ENCODE measurements around the gene LRRC61. TPM values are rescaled to one million over a fixed set of nuclear protein-coding genes. Genes with fewer than 3 reads are reported as not detected.
A peak's percentile ranks its signal among the peaks of the same experiment; 100 is the strongest.

LRRC61 gene
- total RNA-seq, 1 donor from 2014 or later: 2.4 TPM

DNA sequence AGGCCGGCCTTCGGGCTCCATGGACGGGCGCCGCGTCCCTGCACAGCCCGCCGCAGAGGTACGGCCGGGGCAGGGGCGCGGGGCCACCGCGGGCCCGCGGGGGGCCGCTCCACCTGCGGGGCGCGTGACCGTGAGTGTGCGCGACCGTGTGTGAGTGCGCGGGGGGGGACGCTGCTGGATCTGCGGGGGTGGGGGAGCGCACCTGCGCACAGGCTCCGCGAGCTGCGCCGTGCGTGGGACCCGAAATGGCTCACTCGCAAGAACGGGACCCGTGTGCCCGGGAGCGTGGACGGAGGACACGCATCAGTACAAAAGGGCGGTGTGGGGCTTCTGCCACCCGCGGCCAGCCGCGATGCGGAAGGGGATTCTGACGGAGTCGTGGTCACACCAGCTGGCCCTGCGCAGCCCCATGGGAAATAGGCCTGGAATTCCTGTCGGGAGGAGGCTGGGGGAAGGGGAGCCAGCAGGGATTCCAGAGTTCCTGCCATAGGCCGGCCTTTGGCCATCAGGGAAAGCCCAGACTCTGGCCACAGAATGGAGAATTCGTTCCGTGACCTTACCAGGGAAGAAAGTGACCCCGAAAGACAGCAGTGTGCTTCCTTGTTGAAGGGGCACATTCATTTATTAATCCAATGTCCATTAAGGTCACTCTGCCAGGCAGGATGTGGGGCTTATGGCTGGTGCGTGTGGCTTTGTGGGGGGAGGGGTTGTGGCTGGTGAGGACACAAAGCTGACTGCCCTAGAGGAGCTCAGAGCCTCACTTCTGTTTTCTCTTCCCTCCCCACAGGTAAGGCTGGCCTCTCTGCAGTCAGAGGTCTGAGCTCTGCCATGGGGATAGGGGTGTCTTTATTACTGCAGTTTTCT is 46.0 kb downstream of the LRRC61 start:
- no peak for DNase-seq (ENCODE audit: extremely low read depth, low read depth, low spot score)

DNA sequence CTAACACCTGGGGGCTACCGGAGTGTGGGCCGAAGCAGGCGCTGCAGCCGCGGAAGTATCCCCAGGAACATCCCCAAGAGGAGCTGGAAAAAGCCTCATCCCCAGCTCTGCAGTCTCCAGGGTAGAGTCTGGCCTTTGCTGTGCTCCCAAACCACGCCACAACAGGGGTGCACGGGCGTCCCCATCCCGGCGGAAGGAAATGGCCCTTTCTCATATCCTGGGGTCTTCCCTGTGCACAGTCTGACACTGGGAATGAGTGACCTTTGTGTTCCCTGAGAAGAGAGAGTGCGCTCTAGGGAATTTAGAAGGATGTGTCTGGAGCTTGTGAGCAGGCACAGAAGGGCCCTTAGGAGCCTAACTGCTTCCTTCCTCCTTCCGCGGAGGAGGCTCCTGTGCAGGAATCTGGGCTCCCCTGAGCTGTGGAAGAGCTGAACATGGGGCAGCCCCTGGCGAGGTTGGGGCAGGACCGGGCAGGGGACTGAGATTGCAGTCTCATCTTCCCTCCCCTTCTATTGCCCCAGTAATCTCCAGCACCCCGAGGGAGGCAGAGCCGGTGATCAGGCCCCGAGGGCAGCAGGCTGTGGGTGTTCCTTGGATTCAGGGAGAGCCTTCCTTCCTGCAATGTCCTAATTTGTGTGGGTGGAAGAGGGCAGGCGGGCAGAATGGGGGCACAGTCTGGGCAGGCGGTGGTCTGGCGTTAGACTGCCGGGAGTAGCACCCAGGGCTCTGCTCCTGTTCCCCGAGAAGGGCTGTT is 46.8 kb downstream of the LRRC61 start:
- DNase-seq (ENCODE audit: extremely low read depth, low read depth, low spot score): no peak

DNA sequence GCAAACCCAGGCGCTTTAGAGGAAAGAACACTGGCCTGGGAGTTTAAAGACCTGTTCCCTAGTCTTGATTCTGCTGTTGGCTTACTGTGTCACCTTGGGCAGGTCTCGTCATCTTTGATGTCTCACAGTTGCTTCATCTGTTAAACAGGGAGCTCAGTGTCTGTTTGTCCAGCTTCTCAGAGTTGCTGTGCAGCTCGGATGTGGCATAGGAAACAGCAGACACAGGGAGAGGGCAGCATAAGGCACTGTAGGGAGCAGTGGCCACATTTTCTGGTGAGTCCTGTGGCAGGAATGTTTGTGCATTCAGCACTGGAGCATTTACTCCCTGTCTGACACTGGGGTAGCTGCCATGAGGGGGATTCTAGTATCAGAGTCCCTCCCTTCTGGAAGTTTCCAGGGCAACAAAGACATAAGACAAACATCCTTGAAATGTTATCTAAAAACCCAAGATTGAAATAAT is 47.5 kb downstream of the LRRC61 start:
- no peak for DNase-seq (ENCODE audit: extremely low read depth, low read depth, low spot score)

DNA sequence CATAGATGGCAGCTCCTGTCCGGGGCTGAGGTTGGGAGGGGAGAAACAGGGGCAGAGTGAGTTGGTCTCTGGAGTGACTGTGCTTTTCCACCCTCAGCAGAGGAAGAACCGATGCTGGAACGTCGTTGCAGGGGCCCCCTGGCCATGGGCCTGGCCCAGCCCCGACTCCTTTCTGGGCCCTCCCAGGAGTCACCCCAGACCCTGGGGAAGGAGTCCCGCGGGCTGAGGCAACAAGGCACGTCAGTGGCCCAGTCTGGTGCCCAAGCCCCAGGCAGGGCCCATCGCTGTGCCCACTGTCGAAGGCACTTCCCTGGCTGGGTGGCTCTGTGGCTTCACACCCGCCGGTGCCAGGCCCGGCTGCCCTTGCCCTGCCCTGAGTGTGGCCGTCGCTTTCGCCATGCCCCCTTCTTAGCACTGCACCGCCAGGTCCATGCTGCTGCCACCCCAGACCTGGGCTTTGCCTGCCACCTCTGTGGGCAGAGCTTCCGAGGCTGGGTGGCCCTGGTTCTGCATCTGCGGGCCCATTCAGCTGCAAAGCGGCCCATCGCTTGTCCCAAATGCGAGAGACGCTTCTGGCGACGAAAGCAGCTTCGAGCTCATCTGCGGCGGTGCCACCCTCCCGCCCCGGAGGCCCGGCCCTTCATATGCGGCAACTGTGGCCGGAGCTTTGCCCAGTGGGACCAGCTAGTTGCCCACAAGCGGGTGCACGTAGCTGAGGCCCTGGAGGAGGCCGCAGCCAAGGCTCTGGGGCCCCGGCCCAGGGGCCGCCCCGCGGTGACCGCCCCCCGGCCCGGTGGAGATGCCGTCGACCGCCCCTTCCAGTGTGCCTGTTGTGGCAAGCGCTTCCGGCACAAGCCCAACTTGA is 48.2 kb downstream of the LRRC61 start:
- DNase-seq (ENCODE audit: extremely low read depth, low read depth, low spot score): no peak

DNA sequence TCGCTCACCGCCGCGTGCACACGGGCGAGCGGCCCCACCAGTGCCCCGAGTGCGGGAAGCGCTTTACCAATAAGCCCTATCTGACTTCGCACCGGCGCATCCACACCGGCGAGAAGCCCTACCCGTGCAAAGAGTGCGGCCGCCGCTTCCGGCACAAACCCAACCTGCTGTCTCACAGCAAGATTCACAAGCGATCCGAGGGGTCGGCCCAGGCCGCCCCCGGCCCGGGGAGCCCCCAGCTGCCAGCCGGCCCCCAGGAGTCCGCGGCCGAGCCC is 48.8 kb downstream of the LRRC61 start:
- no peak for DNase-seq (ENCODE audit: extremely low read depth, low read depth, low spot score)

DNA sequence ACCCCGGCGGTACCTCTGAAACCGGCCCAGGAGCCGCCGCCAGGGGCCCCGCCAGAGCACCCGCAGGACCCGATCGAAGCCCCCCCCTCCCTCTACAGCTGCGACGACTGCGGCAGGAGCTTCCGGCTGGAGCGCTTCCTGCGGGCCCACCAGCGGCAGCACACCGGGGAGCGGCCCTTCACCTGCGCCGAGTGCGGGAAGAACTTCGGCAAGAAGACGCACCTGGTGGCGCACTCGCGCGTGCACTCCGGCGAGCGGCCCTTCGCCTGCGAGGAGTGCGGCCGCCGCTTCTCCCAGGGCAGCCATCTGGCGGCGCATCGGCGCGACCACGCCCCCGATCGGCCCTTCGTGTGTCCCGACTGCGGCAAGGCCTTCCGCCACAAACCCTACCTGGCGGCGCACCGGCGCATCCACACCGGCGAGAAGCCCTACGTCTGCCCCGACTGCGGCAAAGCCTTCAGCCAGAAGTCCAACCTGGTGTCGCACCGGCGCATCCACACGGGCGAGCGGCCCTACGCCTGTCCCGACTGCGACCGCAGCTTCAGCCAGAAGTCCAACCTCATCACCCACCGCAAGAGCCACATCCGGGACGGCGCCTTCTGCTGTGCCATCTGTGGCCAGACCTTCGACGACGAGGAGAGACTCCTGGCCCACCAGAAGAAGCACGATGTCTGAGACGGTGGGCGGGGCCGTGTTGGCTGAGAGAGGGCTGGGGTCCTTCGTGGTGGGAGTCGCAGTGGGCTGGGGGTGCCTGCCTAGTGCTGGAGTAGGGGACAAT is 49.3 kb downstream of the LRRC61 start:
- no peak for DNase-seq (ENCODE audit: extremely low read depth, low read depth, low spot score)

DNA sequence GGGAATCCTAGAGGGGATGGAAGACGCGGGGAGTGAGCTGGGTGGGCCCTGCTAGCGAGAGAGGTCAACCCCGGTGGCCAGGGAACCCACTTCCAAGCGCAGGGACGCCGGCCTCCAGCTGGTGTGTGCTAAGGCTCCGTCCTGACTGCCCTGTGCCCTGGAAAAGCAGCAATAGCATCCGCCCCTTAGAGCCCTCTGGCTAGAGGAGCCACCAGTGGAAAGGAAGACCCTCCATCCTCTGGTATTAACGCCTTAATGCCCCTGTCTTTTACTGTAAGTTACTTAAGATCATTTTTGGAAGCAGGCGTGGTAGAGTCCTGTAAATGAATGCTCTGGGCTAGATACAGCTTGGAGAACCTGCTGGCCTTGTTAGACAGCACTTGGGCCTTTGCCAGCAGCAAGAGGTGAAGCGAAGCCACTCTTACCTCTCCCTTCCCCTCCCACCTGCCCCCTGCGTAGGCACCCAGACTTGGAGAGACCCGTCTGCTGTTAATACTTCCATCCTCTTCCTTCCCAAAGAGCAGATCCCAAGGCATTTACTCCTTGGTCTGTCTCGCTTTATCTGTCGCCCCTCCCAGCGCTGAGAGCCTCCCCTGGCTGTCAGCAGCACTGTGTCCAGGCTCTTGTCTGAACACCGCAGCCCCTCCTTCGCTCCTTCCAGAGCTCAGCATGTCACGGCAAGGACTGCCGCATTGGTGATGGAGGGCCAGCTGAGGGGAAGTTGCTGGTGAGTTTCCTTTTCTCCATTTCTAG is 50.1 kb downstream of the LRRC61 start:
- no peak for DNase-seq (ENCODE audit: extremely low read depth, low read depth, low spot score)

DNA sequence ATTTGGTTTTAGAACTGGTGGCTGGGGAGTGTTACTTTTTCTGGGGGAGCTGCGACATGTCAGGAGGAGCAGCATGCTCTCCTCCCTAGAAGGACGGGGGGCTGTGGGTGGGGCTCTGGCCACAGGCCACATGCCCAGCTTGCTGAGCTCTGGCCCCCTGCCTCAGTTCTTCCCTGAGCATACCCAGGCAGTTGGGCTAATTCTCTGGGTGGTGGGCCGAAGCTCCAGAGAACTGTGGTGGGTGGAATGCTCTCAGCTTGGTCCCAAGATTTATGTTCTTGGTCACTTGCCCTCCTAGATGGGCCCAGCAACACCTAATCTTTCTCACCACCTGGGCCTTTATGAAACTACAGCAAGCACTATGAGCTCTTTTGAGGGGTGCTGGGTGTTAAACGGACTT is 50.9 kb downstream of the LRRC61 start:
- no peak for DNase-seq (ENCODE audit: extremely low read depth, low read depth, low spot score)

DNA sequence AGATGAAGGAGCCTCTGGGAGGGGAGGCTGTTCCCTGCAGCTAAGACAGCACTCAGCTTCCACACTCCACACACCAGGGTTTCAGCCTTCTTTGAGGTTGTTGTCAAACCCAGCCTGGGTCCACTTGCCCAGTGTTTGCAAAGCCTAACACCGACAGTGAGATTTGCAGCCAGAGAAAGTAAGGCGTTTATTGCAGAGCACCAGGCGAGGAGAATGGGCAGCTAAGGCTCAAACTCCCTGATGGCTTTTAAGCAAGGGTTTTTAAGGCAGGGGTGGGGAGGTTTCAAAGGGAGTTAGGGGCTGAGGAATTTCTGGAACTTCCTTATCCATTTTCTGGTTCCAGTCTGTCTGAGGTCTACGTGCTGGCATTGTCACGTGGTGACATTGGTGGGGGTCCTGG is 51.3 kb downstream of the LRRC61 start:
- no peak for DNase-seq (ENCODE audit: extremely low read depth, low read depth, low spot score)

DNA sequence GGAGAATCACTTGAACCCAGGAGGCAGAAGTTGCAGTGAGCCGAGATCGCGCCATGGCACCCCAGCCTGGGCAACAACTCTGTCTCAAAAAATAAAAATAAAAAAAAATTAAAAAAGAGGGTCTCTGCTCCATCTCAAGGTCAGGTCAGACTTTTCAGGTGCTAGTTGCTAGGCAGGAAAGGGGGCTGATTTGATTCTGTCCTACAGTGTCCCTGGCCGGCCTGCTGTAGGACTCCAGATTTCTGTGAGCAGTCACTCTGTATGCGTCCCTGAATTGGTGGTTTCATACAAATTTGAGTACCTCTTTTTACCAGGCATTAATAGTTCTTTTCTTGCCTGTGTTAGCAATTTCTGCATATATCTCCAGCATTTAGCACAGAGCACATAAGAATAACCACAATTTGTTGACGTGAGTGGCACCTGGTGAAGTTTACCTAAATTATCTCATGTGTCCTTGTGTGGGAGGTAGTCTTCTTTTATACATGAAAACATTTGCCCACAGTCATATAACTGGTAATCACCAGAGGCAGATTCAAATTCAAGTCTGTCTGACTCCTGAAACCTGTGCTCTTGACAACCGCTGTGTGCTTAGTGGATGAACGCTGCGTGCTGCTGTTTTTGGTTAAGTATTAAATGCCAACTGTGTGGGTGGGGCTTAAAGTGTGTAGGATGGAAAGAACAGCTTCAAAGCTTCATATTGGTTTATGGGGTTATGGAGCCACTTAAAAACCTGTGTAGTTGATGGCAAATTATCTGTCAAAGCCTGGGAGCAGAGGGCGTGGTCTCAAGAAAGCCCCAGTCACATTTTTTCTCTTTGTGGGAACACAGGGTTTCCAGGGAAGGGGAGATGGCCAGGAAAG is 52.7 kb downstream of the LRRC61 start:
- no peak for DNase-seq (ENCODE audit: extremely low read depth, low read depth, low spot score)

DNA sequence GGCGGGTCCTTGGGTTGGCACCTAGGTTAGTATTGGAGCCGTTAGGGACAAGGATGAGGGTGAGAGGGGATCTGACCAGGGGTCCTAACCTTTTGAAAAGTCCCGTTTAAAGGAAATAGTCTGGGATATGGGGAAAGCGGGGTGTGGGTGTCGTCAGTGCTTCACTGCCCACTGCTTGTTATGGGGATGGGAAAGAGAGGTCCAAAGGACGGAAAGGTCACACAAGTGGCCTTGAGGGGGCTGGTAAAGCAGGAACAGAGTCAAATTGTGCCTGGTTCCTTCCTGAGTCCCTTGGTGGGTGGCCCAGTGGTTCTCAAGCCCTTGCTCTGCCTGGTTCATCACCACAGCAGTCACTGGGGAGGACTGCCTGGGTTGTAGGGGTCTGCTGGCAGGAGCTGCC is 53.4 kb downstream of the LRRC61 start:
- DNase-seq (ENCODE audit: extremely low read depth, low read depth, low spot score): no peak

DNA sequence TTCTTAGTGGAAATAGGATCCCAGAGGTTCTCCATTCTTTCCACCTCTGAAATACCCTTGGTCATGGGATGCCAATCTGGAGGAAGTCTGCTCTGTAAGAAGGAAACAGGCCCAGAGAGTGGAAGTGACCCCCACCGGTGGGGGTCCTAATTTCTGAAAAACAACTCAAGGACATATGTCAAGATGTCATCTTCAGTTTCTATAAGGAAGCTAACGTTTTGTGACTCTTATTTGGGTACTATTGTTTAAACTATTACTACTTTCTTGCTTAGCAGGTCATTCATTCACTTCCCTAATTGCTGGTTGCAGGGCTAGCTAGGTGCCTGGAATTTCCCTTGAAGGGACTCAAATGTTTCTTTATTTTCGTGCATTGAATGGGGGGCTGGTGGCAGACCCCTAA is 54.0 kb downstream of the LRRC61 start:
- DNase-seq (ENCODE audit: extremely low read depth, low read depth, low spot score): no peak

DNA sequence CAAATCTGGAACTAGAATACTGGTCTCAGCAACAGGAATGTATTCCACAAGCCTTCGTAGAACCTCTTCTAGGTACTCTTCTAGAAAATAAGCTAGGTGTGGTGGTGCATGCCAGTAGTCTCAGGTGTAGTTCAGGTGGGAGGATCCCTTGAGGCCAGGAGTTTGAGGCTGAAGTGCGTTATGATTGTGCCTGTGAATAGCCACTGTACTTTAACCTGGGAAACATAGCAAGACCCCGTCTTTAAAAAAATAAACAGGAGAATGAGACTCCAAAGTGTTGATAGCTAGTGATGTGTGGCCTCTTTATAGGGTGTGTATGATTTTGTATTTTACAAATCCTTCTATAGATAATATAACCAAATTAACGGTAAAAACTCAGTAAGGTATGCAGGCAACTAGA is 54.5 kb downstream of the LRRC61 start:
- DNase-seq (ENCODE audit: extremely low read depth, low read depth, low spot score): no peak

DNA sequence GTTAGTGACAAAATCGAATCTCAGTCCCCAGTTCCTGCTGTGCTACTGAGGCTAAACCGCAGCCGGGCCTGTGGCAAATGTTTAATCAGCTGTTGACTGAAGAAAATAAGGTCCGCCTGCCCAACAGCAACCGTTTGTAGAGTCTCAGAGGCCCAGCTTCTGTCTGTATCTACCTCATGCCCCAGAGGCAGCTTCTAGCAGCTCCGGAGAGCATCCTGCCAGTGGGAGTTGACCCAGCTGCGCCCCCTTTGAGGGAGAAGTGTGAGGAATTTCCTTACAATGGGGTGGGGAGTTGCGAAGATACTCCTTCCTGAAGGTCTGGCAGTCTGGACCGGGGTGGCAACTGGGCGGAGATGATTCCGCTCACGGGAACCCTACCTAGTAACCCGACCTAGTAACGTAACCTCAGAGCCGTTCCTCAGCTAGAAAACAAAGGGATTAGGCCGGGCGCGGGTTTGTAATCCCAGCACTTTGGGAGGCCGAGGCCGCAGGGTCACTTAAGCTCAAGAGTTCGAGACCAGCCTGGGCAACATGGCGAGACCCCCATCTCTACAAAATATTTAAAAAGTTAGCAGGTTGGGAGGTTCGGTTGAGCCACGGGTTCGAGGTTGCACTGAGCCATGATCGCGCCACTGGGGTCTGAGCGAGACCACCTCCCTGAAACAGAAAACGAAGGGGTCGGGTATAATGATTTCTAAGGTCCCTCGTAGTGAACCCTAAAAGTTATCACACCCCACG is 55.1 kb downstream of the LRRC61 start:
- DNase-seq (ENCODE audit: extremely low read depth, low read depth, low spot score): peak; percentile 61

DNA sequence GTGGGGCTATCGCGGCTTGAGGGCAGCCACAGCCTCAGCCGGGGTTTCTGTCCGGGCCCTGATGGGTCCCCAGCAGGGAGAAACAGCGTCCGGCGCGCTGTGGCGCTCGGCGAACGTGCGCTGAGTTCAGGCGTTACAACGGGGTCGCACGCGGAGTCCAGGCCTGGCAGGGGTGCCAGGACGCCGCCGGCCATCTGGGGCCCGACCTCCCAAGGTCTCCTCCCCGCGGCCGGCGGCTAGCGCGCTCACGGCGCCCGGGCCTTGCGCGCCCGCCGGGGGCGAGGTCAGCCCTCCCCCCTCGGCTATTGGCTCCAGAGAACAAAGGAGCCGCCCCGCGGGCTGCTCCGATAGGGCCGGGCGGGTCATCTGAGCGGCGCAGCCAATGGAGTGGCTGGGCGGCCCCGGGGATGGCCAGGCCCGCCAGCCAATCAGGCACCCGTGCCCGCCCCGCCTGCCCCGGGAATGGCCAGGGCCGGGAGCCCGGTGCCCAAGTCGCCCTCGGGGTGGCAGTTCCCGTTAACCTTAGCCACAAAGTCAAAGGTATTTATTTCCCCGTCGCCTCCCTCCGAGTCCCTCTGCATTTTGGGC is 55.8 kb downstream of the LRRC61 start, which contains the start of gene ZNF775:
Gene ZNF775, plus strand, starts transcription at position 478 of the 588 bp plus-strand sequence. CDS start 9,141 bp downstream, outside the sequence.
- DNase-seq (ENCODE audit: extremely low read depth, low read depth, low spot score): no peak

DNA sequence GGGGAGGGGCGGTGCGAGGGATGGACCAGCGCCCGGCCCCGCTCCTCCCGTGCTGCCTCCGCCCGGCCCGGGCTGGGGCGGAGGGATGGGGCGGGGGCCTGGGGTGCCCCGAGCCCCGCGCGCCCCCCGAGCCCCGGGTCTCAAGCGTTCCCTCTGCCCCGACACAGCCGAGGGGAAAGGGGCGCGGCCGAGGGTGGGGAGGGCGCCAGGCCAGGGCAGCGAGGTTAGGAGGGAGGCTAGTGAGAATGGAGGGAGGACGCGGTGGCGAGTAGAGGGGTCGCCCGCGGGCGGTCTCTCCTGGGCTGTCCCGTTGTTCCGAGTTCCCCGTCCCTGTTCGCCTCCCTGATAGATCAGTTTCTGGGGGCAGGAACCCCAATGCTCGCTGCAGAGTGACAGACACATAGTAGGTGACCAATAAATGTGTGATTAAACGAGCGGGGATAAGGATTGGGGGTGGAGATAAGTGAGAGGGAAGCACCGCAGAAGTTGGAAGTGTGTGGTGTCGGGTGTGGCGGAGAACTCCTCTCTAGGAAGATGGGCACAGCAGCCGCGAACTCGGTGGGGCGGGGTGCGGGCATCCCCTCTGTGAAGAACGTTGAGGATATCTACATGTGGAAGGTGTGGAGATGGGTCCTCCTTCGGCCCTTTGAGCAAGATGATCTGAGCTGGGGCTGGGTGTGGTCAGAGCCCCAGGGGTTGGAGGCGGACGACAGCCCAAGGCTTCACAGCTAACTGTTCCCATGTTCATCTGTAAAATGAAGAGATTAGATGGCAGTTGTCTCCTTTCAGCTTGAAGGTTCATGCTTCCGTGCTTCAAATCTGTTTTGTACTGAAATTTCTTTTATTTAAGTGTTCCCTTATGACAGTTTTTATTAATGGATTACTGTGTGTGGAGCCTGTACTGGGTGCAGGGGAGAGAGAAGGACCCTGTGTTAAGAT is 56.6 kb downstream of the LRRC61 start:
- no peak for DNase-seq (ENCODE audit: extremely low read depth, low read depth, low spot score)

DNA sequence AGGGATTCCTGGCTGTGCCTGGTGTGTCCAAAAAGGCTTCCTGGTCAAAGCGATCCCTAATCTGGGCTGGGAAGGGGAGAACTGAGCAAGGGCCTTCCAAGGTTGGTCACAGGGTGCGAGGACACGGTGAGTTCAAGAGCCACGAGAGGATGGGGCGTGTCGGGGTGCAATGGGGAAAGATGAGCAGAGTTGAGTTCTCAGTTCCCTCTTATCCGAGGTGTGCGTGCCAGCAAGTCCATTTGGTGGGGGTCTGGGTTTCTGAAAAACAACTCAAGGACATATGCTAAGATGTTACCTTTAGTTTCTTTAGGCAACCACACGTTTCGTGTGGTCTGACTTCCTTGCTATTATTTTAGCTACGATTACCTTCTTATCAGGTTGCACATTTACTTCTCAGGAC is 57.3 kb downstream of the LRRC61 start:
- DNase-seq (ENCODE audit: extremely low read depth, low read depth, low spot score): no peak

All from glomerular endothelial cell (primary cell).